ENCODE results near the gene ZNF274. TPM values are rescaled to one million over a fixed set of nuclear protein-coding genes. Genes with fewer than 3 reads are reported as not detected.

The ZNF274 gene
- total and polyA plus RNA-seq, 9 of the 15 experiments (the other 6 are each of a cell fraction or from before 2014, with no cell fraction given): 5.2 to 37.0 (median 28.1) TPM

GRCh38 chr19:58182989-58183816 lies at the start of gene ZNF274 (continued):
- TF ChIP-seq GTF3C2 (IDR thresholded peaks at IDR 0.05; ENCODE audit: borderline replicate concordance, extremely low read depth, insufficient read length) (no peak), SRSF9 (IDR thresholded peaks at IDR 0.05; ENCODE audit: borderline replicate concordance, low read depth, low read length) (no peak), ADNP (tag; IDR thresholded peaks at IDR 0.05) (no peak), CEBPB (tag; IDR thresholded peaks at IDR 0.05) (peak; percentile 90), NCOA4 (IDR thresholded peaks at IDR 0.05; ENCODE audit: partially characterized antibody) (peak; percentile 71), HEY1 (CRISPR knock-in tag; IDR thresholded peaks at IDR 0.05; ENCODE audit: borderline replicate concordance) (no peak), HNRNPL (IDR thresholded peaks at IDR 0.05; ENCODE audit: low read depth, low read length) (no peak), ZNF212 (CRISPR knock-in tag; IDR thresholded peaks at IDR 0.05) (no peak), ATF4 (CRISPR knock-in tag; IDR thresholded peaks at IDR 0.05) (peak; percentile 18), RFX5 (IDR thresholded peaks at IDR 0.05; ENCODE audit: low read depth, low read length) (no peak), ZNF507 (tag; conservative IDR thresholded peaks at IDR 0.05) (no peak), ZNF695 (CRISPR knock-in tag; IDR thresholded peaks at IDR 0.05) (no peak), PURB (CRISPR knock-in tag; IDR thresholded peaks at IDR 0.05; ENCODE audit: low read depth) (no peak), TBL1XR1 (IDR thresholded peaks at IDR 0.05; ENCODE audit: low read length in 2 of 2) (no peak; a peak in 2 of 4 replicates), MCM3 (IDR thresholded peaks at IDR 0.05) (no peak), USF1 (CRISPR knock-in tag; IDR thresholded peaks at IDR 0.05) (peak; percentile 42; the same call in 1 of the 2 replicates), HIVEP1 (CRISPR knock-in tag; IDR thresholded peaks at IDR 0.05) (no peak), NRF1 (conservative IDR thresholded peaks at IDR 0.05 in 1 of 2, IDR thresholded peaks at IDR 0.05 in 1 of 2) (peak; percentile 76 to 78), ZNF717 (CRISPR knock-in tag; IDR thresholded peaks at IDR 0.05) (0 out of 2 replicates have a peak, but pooled peaks have one; percentile 53), HDAC3 (IDR thresholded peaks at IDR 0.05; ENCODE audit: borderline replicate concordance, partially characterized antibody) (no peak), ZNF431 (CRISPR knock-in tag; IDR thresholded peaks at IDR 0.05) (no peak; the same call in 1 of the 2 replicates), NELFE (IDR thresholded peaks at IDR 0.05; ENCODE audit: insufficient read depth, insufficient read length) (no peak), POLR2AphosphoS5 (IDR thresholded peaks at IDR 0.05; ENCODE audit: control insufficient read depth, insufficient read depth, low read depth, low read length) (peak; percentile 56; the same call in 1 of the 2 replicates)
